Neural crest cell (in vitro differentiated cells): ENCODE results near the gene FBXL17. TPM values are rescaled to one million over a fixed set of nuclear protein-coding genes. Genes with fewer than 3 reads are reported as not detected.

Experiments
- DNase-seq: peaks from one replicate; pipeline ENCODE4 v3.0.0; 2021; ENCODE audit warnings: low read depth, mixed read lengths, low spot score
- H3K27ac Mint-ChIP-seq: one replicate; pipeline ENCODE4 v1.8.0; 2021; ENCODE audit warnings: mild to moderate bottlenecking, mixed read lengths; ENCODE audit not compliant: unreplicated experiment
- H3K27me3 Mint-ChIP-seq: 2 replicates; pipeline ENCODE4 v1.8.0; 2021; ENCODE audit warnings: low read depth, mild to moderate bottlenecking, mixed read lengths
- H3K36me3 Mint-ChIP-seq: 2 replicates; pipeline ENCODE4 v1.8.0; 2021; ENCODE audit warnings: low read depth, mild to moderate bottlenecking, mixed read lengths
- H3K4me1 Mint-ChIP-seq: 2 replicates; pipeline ENCODE4 v1.8.0; 2021; ENCODE audit warnings: mixed read lengths
- H3K4me3 Mint-ChIP-seq: one replicate; pipeline ENCODE4 v1.8.0; 2021; ENCODE audit warnings: mild to moderate bottlenecking, mixed read lengths
- H3K9me3 Mint-ChIP-seq: 2 replicates; pipeline ENCODE4 v1.8.0; 2021; ENCODE audit warnings: mixed read lengths
- CTCF ChIP-seq: fragments of 200-600 bp; sonication (generic); conservative IDR thresholded peaks from 2 replicates; pipeline ENCODE4 v1.5.0; 2021; ENCODE audit warnings: antibody characterized with exemption, mild to moderate bottlenecking
- total RNA-seq: library from RNA; stranded (reverse); gene quantifications from 2 replicates; pipeline ENCODE4 v1.2.1, GENCODE V29; 2021

Gene FBXL17
- total RNA-seq, 1 donor from 2014 or later: 17.8 TPM

DNA sequence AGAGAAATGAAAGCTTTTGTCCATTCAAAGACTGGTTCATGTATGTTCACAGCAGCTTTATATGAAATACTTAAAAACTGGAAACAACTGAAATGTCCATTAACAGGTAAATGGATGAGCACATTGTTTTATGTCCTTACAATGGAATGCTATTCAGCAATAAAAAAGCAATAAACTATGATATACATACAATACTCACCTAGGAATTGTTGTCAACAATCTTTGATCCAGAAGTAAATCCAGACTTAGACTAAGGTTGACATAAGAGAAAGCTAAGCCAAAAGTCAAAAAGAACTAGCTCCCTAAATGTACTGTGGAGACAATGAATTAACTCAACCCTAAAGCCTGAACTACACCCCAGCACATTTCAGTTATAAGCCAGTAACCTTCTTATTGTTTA, 54.9 kb downstream of the FBXL17 start:
- no peak overlapping the region for H3K27ac Mint-ChIP-seq
- H3K27me3 Mint-ChIP-seq: no peaks in the 10 kb centered on the region
- H3K9me3 Mint-ChIP-seq: peaks cover 3% of the 10 kb centered on the region
- peaks cover 7% of the 10 kb centered on the region for H3K36me3 Mint-ChIP-seq
- TF ChIP-seq CTCF: no peak
- no peak for DNase-seq
- H3K4me1 Mint-ChIP-seq: no peaks in the 10 kb centered on the region
- H3K4me3 Mint-ChIP-seq: no peak overlapping the region

- peaks cover 3% of the 10 kb centered on the region for H3K9me3 Mint-ChIP-seq
- TF ChIP-seq CTCF: no peak
- H3K27ac Mint-ChIP-seq: no peak overlapping the region
- H3K4me3 Mint-ChIP-seq: no peak overlapping the region
- no peaks in the 10 kb centered on the region for H3K4me1 Mint-ChIP-seq
- no peaks in the 10 kb centered on the region for H3K27me3 Mint-ChIP-seq
- peaks cover 7% of the 10 kb centered on the region for H3K36me3 Mint-ChIP-seq
- no peak for DNase-seq
Observed at GRCh38 chr5:108324886-108325285, 57.0 kb downstream of the FBXL17 start.

DNA sequence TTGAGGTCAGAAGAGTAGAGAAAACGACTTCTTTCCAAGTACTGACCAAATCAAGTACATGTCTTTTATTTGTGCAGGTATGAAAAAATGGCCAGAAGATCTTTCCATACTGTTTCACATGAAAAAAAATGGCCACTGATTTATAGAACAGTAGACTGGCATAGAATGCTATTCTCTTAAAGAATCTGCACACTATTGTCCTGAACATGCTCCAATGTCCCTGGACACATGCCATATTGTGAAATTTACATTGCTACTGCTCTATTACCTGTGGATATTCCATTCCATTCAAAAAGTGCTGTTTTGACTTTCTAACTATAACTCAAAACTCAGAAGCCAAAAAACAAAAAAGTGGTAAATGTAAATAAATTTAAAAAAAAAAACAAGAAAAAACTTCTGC, 60.6 kb downstream of the FBXL17 start:
- H3K9me3 Mint-ChIP-seq: peaks cover 3% of the 10 kb centered on the region
- DNase-seq: no peak
- no peak overlapping the region for H3K27ac Mint-ChIP-seq
- no peak overlapping the region for H3K4me3 Mint-ChIP-seq
- H3K27me3 Mint-ChIP-seq: no peaks in the 10 kb centered on the region
- peaks cover 4% of the 10 kb centered on the region for H3K36me3 Mint-ChIP-seq
- no peaks in the 10 kb centered on the region for H3K4me1 Mint-ChIP-seq
- no peak for TF ChIP-seq CTCF

DNA sequence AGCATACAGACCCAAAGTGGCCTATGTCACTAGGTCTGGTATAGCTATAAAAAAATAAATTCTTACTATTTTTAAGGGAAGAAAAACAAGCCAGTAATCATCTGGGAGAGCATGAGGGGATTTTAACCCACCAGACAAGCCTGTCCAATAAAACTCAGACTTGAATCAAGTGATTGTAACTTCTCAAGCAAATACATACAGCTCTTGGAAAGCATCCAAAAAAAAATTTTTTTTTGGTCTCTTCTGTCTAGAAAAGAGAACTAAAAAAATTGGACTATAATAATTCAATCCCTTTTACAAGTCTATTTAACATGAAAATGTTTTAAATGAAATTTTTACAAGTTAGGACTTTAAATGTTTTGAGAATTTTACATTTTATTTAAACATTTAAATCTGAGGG, 61.7 kb downstream of the FBXL17 start:
- H3K27ac Mint-ChIP-seq: no peak overlapping the region
- no peaks in the 10 kb centered on the region for H3K27me3 Mint-ChIP-seq

GRCh38 chr5:108315829-108316228, 66.1 kb downstream of the FBXL17 start:
- DNase-seq: no peak
- Mint-ChIP-seq H3K9me3 (no peaks in the 10 kb centered on the region), H3K36me3 (no peaks in the 10 kb centered on the region), H3K27ac (no peak overlapping the region), H3K4me3 (no peak overlapping the region), H3K4me1 (no peaks in the 10 kb centered on the region), H3K27me3 (no peaks in the 10 kb centered on the region)
- TF ChIP-seq CTCF: no peak

More for the DNA sequence above, 61.7 kb downstream of the FBXL17 start:
- no peak overlapping the region for H3K4me3 Mint-ChIP-seq
- no peaks in the 10 kb centered on the region for H3K36me3 Mint-ChIP-seq
- H3K9me3 Mint-ChIP-seq: no peaks in the 10 kb centered on the region
- no peak for DNase-seq
- TF ChIP-seq CTCF: no peak
- no peaks in the 10 kb centered on the region for H3K4me1 Mint-ChIP-seq

DNA sequence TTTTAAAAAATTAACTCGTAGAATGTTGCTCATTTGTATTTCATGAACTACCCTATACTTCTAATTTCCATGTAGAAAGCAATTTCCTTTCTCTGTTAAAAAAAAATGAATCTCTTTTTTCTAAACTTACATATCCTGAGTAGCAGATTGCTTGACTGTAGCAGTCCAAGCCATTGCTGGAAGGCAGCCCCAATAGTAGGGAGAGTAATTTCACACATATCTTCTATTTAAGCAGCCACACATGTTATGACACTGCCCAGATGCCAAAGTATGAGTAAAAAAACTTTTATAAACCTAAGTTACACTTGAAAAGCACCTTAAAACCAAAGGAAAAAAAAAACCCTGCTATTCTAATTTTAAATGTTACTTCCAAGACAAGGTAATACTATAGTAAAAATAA, 69.6 kb downstream of the FBXL17 start:
- no peaks in the 10 kb centered on the region for H3K9me3 Mint-ChIP-seq
- no peak overlapping the region for H3K27ac Mint-ChIP-seq
- TF ChIP-seq CTCF: no peak

More for the DNA sequence above, 69.6 kb downstream of the FBXL17 start:
- no peak for DNase-seq
- Mint-ChIP-seq H3K4me1 (no peaks in the 10 kb centered on the region), H3K36me3 (no peaks in the 10 kb centered on the region), H3K4me3 (no peak overlapping the region), H3K27me3 (no peaks in the 10 kb centered on the region)
